Epithelial cell of proximal tubule (primary cell): ENCODE results near the gene MYCBP. TPM values are rescaled to one million over a fixed set of nuclear protein-coding genes. Genes with fewer than 3 reads are reported as not detected.

Experiments used
- DNase-seq: peaks from one replicate; pipeline ENCODE4 v3.0.0-alpha.2; 2011; ENCODE audit warnings: low read depth
- H3K4me3 ChIP-seq: 2 replicates; pipeline ENCODE4 v1.5.1; 2011; ENCODE audit warnings: low read depth, mild to moderate bottlenecking, low read length
- total RNA-seq: library from RNA; depleted of rRNA; stranded (reverse); fragments of >200 nt; gene quantifications from 2 replicates; pipeline ENCODE4 v1.2.3, GENCODE V29; 2015
- TF ChIP-seq, protein P1 (sequence below): conservative IDR thresholded peaks from 2 replicates; pipeline ENCODE4 v1.5.1; 2012; ENCODE audit warnings: low read depth, mild to moderate bottlenecking, low read length

MYCBP gene
- total RNA-seq, 1 donor from 2014 or later, result 25.5 TPM

DNA sequence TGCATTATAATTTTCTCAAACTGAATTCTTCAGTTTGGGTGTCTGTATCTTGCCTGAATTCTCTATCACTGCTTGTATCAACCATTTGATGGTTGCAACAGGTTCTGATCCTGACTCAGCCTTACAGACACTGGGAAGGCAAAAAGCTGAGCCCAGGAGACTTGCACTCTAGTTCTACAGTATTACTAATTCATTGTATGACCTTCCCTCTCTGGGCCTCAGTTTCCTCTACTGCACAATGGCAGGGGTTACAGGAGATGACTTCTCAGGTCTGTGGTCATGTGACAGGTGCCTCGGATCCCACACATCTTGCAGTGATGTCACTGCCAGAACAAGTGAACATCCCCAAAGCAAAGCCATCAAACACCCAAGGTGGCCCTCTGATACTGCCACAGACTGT, 52.3 kb downstream of the MYCBP start:
- TF ChIP-seq, protein P1, sequence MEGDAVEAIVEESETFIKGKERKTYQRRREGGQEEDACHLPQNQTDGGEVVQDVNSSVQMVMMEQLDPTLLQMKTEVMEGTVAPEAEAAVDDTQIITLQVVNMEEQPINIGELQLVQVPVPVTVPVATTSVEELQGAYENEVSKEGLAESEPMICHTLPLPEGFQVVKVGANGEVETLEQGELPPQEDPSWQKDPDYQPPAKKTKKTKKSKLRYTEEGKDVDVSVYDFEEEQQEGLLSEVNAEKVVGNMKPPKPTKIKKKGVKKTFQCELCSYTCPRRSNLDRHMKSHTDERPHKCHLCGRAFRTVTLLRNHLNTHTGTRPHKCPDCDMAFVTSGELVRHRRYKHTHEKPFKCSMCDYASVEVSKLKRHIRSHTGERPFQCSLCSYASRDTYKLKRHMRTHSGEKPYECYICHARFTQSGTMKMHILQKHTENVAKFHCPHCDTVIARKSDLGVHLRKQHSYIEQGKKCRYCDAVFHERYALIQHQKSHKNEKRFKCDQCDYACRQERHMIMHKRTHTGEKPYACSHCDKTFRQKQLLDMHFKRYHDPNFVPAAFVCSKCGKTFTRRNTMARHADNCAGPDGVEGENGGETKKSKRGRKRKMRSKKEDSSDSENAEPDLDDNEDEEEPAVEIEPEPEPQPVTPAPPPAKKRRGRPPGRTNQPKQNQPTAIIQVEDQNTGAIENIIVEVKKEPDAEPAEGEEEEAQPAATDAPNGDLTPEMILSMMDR, result no peak

GRCh38 chr1:38819516-38819915, 53.6 kb downstream of the MYCBP start:
- TF ChIP-seq, protein P1, result no peak
- DNase-seq, result no peak
- no peak overlapping the region for H3K4me3 ChIP-seq

More for the DNA sequence above, 52.3 kb downstream of the MYCBP start:
- DNase-seq, result no peak
- H3K4me3 ChIP-seq, result no peak overlapping the region

- no peak overlapping the region for H3K4me3 ChIP-seq
- no peak for DNase-seq
- TF ChIP-seq, protein P1, result no peak
Measured at GRCh38 chr1:38819040-38819439, 54.1 kb downstream of the MYCBP start.

- no peak for DNase-seq
- no peak overlapping the region for H3K4me3 ChIP-seq
- TF ChIP-seq, protein P1, result peak; percentile 63
Measured at GRCh38 chr1:38818175-38818976, 54.8 kb downstream of the MYCBP start.

- H3K4me3 ChIP-seq, result no peak overlapping the region
- TF ChIP-seq, protein P1, result no peak
- DNase-seq, result no peak
Measured at GRCh38 chr1:38817267-38818174, 55.6 kb downstream of the MYCBP start.

GRCh38 chr1:38815903-38816627, 57.1 kb downstream of the MYCBP start:
- no peak overlapping the region for H3K4me3 ChIP-seq
- no peak for DNase-seq
- TF ChIP-seq, protein P1, result no peak
